Activated CD8-positive, alpha-beta T cell treated with anti-CD3 and anti-CD28 coated beads for 36 hours (primary cell): ENCODE measurements around the gene TNIK. TPM values are rescaled to one million over a fixed set of nuclear protein-coding genes. Genes with fewer than 3 reads are reported as not detected.

Experiments
- ATAC-seq: fragments of 200-7000 bp; cut with Tn5 transposase; one replicate; pipeline ENCODE4 v1.10.0; 2021; ENCODE audit warnings: mild to moderate bottlenecking, moderate library complexity
- CTCF ChIA-PET: fragments of 350-600 bp; sonication (Branson Sonifier 250); formaldehyde crosslinking; loops from one replicate; lab custom pipeline; 2021; ENCODE audit warnings: antibody characterized with exemption; lab: Charles Lee
- POLR2A ChIA-PET: fragments of 350-600 bp; sonication (Branson Sonifier 250); formaldehyde crosslinking; loops from one replicate; lab custom pipeline; 2021; ENCODE audit warnings: antibody characterized with exemption; lab: Charles Lee
- DNase-seq: peaks from one replicate; pipeline ENCODE4 v3.0.0-alpha.2; 2020
- H3K27ac Mint-ChIP-seq: one replicate; pipeline ENCODE4 v1.8.0; 2021; ENCODE audit warnings: mild to moderate bottlenecking, mixed read lengths
- H3K27me3 Mint-ChIP-seq: one replicate; pipeline ENCODE4 v1.8.0; 2021; ENCODE audit warnings: mixed read lengths
- H3K36me3 Mint-ChIP-seq: one replicate; pipeline ENCODE4 v1.8.0; 2021; ENCODE audit warnings: low read depth, mixed read lengths
- H3K4me1 Mint-ChIP-seq: one replicate; pipeline ENCODE4 v1.8.0; 2021; ENCODE audit warnings: low read depth, mixed read lengths
- H3K4me3 Mint-ChIP-seq: one replicate; pipeline ENCODE4 v1.8.0; 2021; ENCODE audit warnings: mild to moderate bottlenecking, moderate library complexity, mixed read lengths
- H3K9me3 Mint-ChIP-seq: one replicate; pipeline ENCODE4 v1.8.0; 2021; ENCODE audit warnings: mixed read lengths
- intact Hi-C: fragments of 100-400 bp; cut with micrococcal nuclease; formaldehyde crosslinking; loops from one replicate; pipeline ENCODE4 v1.10.0; 2022
- total RNA-seq, 2 experiments: library from RNA; stranded (reverse); gene quantifications; one replicate each; pipeline ENCODE4 v1.2.3, GENCODE V29; 2021
- TF ChIP-seq, protein P1 (sequence below): fragments of 200-600 bp; IDR thresholded peaks from one replicate; pipeline ENCODE4 v1.8.0; 2022; ENCODE audit warnings: antibody characterized with exemption, mild to moderate bottlenecking

Gene TNIK
- total RNA-seq, 2 experiments from 2014 or later, result 25.1 to 28.8 TPM

DNA sequence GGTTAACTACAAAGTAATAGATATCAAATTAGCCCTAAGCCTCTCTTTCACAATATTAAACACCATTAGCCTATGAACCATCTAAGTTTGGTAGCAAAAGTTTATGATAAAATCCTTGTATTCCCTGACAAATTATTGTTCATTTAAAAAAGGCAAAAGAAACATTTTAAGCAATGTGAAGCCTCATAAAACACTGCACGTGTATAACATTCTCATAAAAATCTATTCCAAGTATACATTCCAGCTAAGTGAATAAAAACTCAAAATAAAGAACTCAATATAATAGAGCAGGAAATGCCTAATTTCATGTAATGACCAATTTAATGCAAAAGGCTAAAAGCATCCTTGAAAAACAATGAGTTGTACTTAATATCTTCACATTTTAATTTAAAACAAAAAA lies 27.7 kb downstream of the TNIK start:
- ATAC-seq, result no peak
- Mint-ChIP-seq H3K4me1 (peaks cover 28% of the 10 kb centered on the region), H3K27me3 (no peaks in the 10 kb centered on the region), H3K4me3 (no peak overlapping the region), H3K27ac (no peak overlapping the region), H3K36me3 (no peaks in the 10 kb centered on the region), H3K9me3 (no peaks in the 10 kb centered on the region)
- POLR2A ChIA-PET, result no interaction called here
- TF ChIP-seq, protein P1, sequence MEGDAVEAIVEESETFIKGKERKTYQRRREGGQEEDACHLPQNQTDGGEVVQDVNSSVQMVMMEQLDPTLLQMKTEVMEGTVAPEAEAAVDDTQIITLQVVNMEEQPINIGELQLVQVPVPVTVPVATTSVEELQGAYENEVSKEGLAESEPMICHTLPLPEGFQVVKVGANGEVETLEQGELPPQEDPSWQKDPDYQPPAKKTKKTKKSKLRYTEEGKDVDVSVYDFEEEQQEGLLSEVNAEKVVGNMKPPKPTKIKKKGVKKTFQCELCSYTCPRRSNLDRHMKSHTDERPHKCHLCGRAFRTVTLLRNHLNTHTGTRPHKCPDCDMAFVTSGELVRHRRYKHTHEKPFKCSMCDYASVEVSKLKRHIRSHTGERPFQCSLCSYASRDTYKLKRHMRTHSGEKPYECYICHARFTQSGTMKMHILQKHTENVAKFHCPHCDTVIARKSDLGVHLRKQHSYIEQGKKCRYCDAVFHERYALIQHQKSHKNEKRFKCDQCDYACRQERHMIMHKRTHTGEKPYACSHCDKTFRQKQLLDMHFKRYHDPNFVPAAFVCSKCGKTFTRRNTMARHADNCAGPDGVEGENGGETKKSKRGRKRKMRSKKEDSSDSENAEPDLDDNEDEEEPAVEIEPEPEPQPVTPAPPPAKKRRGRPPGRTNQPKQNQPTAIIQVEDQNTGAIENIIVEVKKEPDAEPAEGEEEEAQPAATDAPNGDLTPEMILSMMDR, result no peak
- DNase-seq, result no peak
- CTCF ChIA-PET, result interaction anchor here (0.6 kb wide), 1 partner anchor 103 kb away, joined by 3 read pairs; no protein-coding TSS in a partner anchor
- intact Hi-C loops, result no loop called here

DNA sequence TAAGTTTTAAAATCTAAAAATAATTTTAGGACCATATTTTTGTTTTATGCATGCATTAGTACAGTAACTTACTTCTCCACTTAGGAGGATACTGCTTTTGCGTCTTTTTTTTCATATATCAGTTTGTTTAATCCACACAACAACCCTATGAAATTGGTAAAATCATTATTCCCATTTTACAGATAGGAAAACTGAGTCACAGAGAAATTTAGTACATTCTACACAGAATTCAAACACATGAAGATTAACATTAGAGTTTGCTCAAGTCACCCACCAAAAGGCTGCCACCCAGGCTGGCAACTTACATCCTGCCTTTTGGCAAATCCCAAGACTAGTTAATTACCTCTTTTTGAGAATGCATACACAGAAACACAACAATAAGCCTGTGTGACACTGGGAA lies 28.7 kb downstream of the TNIK start:
- intact Hi-C loops, result no loop called here
- Mint-ChIP-seq H3K27ac (no peak overlapping the region), H3K4me3 (no peak overlapping the region), H3K4me1 (peaks cover 19% of the 10 kb centered on the region), H3K36me3 (peaks cover 2% of the 10 kb centered on the region), H3K27me3 (no peaks in the 10 kb centered on the region), H3K9me3 (no peaks in the 10 kb centered on the region)
- DNase-seq (no peak), ATAC-seq (no peak)
- CTCF ChIA-PET, result no interaction called here
- POLR2A ChIA-PET, result no interaction called here
- TF ChIP-seq, protein P1, result no peak

DNA sequence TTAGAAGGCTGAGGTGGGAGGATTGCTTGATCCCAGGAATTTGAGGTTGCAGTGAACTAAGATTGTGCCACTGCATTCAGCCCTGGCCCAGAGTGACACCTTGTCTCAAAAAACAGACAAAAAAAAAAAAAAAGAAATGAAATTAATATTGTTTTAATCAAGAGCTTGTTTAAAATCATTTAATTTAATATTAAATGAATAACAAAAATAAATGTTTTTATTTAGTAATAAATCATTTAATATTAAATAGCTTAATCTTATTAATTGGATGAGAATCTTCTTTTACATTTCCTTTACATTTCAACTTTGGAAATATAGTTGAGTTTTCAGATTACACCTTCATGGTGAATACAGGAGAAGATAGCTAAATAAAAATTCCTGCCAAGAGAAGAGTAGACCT lies 29.7 kb downstream of the TNIK start:
- DNase-seq (no peak), ATAC-seq (no peak)
- TF ChIP-seq, protein P1, result no peak
- H3K27me3 Mint-ChIP-seq, result no peaks in the 10 kb centered on the region
- no peak overlapping the region for H3K27ac Mint-ChIP-seq
- peaks cover 11% of the 10 kb centered on the region for H3K4me1 Mint-ChIP-seq
- H3K4me3 Mint-ChIP-seq, result no peak overlapping the region
- intact Hi-C loops, result no loop called here
- ChIA-PET POLR2A (no interaction called here), CTCF (no interaction called here)
- peaks cover 5% of the 10 kb centered on the region for H3K36me3 Mint-ChIP-seq
- H3K9me3 Mint-ChIP-seq, result no peaks in the 10 kb centered on the region

DNA sequence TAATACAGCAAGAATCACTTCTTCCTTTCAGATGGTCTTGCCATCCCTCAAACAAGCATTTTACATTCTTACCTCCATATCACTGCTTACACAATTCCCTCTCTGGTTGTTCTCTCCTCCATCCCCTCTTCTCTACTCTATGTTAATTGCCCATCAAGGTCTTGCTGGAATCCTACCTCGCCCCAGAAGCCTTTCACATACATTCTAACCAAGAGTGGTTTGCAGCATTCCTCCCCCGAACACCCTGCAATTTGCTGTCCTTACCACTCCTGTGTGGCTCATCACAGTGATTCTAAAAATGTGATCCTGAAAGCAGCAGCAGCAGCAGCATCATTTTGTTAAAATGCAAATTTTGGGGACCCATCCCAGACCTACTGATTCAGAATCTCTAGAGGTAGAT lies 30.6 kb downstream of the TNIK start:
- H3K27me3 Mint-ChIP-seq, result no peaks in the 10 kb centered on the region

DNA sequence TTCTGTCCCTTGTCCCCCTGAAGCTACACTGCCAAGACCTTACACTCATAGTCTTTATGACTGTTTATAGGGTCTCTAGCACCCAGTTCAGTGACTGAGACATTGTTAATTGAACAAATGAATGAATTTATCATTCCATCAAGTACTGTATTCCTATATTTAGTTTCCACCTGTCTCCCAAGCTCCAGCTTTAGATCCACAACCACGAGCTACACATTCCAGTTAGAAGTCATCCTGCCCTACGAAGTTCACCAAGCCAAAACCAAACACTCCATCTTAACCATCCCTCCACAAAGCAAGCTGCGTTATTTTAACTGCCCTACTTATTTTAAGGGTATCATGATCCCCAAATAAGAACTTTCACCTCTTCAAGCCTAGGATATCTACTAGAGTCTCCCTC lies 31.3 kb downstream of the TNIK start:
- TF ChIP-seq, protein P1, result no peak

More for the DNA sequence above, 30.6 kb downstream of the TNIK start:
- ATAC-seq (no peak), DNase-seq (no peak)
- ChIA-PET POLR2A (no interaction called here), CTCF (interaction anchor here (1.0 to 1.7 kb wide), 3 partner anchors 13 to 267 kb away, joined by 3 to 4 read pairs (median 3); no protein-coding TSS in a partner anchor)
- peaks cover 5% of the 10 kb centered on the region for H3K36me3 Mint-ChIP-seq
- no peak overlapping the region for H3K4me3 Mint-ChIP-seq
- intact Hi-C loops, result no loop called here
- H3K4me1 Mint-ChIP-seq, result peaks cover 11% of the 10 kb centered on the region
- no peak overlapping the region for H3K27ac Mint-ChIP-seq
- TF ChIP-seq, protein P1, result no peak
- no peaks in the 10 kb centered on the region for H3K9me3 Mint-ChIP-seq

More for the DNA sequence above, 31.3 kb downstream of the TNIK start:
- Mint-ChIP-seq H3K36me3 (peaks cover 8% of the 10 kb centered on the region), H3K27me3 (no peaks in the 10 kb centered on the region), H3K27ac (no peak overlapping the region), H3K4me3 (no peak overlapping the region), H3K4me1 (peaks cover 13% of the 10 kb centered on the region), H3K9me3 (peaks cover 2% of the 10 kb centered on the region)
- DNase-seq (no peak), ATAC-seq (no peak)
- ChIA-PET CTCF (interaction anchor here (0.6 to 1.7 kb wide), 7 partner anchors 13 to 266 kb away, joined by 3 to 4 read pairs (median 3); no protein-coding TSS in a partner anchor), POLR2A (interaction anchor here (0.6 to 1.1 kb wide), 2 partner anchors 14 to 67 kb away, joined by 3 to 4 read pairs; no protein-coding TSS in a partner anchor)
- intact Hi-C loops, result no loop called here
